ENCODE measurements around the gene MUSK. TPM values are rescaled to one million over a fixed set of nuclear protein-coding genes. Genes with fewer than 3 reads are reported as not detected.

Gene MUSK
- total RNA-seq, 4 donors from 2014 or later = 4.4 to 28.1 (median 10.3) TPM

GRCh38 chr9:110847671-110848070 lies 179.1 kb downstream of the MUSK start:
- Histone ChIP-seq H3K27me3 (no peaks in the 10 kb centered on the region), H3K4me1 (no peaks in the 10 kb centered on the region), H3K9me3 (no peaks in the 10 kb centered on the region), H3K27ac (no peak overlapping the region), H3K4me3 (no peak overlapping the region), H3K36me3 (no peaks in the 10 kb centered on the region)
- TF ChIP-seq CTCF (IDR thresholded peaks at IDR 0.05) (no peak), POLR2A (IDR thresholded peaks at IDR 0.05) (no peak)
- DNase-seq = no peak

GRCh38 chr9:110850401-110851135 lies 182.0 kb downstream of the MUSK start:
- no peak for TF ChIP-seq POLR2A (IDR thresholded peaks at IDR 0.05)
- no peak for TF ChIP-seq CTCF (IDR thresholded peaks at IDR 0.05)
- H3K9me3 ChIP-seq = peaks cover 0 to 3% (median 0%) of the 10 kb centered on the region in 4 donors
- H3K36me3 ChIP-seq = no peaks in the 10 kb centered on the region
- H3K27me3 ChIP-seq = no peaks in the 10 kb centered on the region
- no peak for DNase-seq
- no peak overlapping the region for H3K27ac ChIP-seq
- H3K4me1 ChIP-seq = no peaks in the 10 kb centered on the region
- no peak overlapping the region for H3K4me3 ChIP-seq

Small RNA genes within 50 kb of the gene (small RNA-seq; reads per million reads assigned to genes)
- 0 reads per million in 2 donors for gene AL513328.1

Other genes with a start within 250 kb of the MUSK start
- gene SVEP1, start 89.0 kb upstream of the MUSK start, total RNA-seq = 10 to 100 TPM in 2 of 4 donors, 1 to 10 TPM in 2; 6.1 to 40.1 (median 17.3) TPM